ENCODE measurements around the gene ACSL3.

GRCh38 chr2:222938327-222938726 is 77.5 kb downstream of the ACSL3 start:
- TF ChIP-seq, protein P1, sequence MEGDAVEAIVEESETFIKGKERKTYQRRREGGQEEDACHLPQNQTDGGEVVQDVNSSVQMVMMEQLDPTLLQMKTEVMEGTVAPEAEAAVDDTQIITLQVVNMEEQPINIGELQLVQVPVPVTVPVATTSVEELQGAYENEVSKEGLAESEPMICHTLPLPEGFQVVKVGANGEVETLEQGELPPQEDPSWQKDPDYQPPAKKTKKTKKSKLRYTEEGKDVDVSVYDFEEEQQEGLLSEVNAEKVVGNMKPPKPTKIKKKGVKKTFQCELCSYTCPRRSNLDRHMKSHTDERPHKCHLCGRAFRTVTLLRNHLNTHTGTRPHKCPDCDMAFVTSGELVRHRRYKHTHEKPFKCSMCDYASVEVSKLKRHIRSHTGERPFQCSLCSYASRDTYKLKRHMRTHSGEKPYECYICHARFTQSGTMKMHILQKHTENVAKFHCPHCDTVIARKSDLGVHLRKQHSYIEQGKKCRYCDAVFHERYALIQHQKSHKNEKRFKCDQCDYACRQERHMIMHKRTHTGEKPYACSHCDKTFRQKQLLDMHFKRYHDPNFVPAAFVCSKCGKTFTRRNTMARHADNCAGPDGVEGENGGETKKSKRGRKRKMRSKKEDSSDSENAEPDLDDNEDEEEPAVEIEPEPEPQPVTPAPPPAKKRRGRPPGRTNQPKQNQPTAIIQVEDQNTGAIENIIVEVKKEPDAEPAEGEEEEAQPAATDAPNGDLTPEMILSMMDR (IDR thresholded peaks at IDR 0.05): no peak
- no peak for TF ChIP-seq EZH2 (IDR thresholded peaks at IDR 0.05)
